GM18867 (cell line): Measurements from ENCODE around the gene MCIDAS.

Experiments
- ATAC-seq: cut with Tn5 transposase; IDR thresholded peaks from one replicate; pipeline ENCODE4 v1.9.1; 2021; ENCODE audit warnings: mild to moderate bottlenecking, moderate library complexity; ENCODE audit not compliant: unreplicated experiment

Gene MCIDAS

GRCh38 chr5:55171471-55171870, 55.6 kb downstream of the MCIDAS start:
- ATAC-seq = no peak
